K562 (cell line): Measurements from ENCODE around the gene IGF2R. TPM values are rescaled to one million over a fixed set of nuclear protein-coding genes. Genes with fewer than 3 reads are reported as not detected.

Source experiments
- ATF6 ChIP-seq: sonication (generic); formaldehyde crosslinking; IDR thresholded peaks from 2 replicates; pipeline ENCODE4 v1.4.0; 2020; ENCODE audit warnings: mild to moderate bottlenecking, missing genetic modification reagents
- CBX5 ChIP-seq: IDR thresholded peaks from 2 replicates; pipeline ENCODE4 v1.6.1; 2014; ENCODE audit warnings: low read depth, borderline replicate concordance
- FOXJ2 ChIP-seq: fragments of 200-800 bp; sonication (Bioruptor generic); IDR thresholded peaks from 2 replicates; pipeline ENCODE4 v1.6.1; 2016; ENCODE audit warnings: missing genetic modification characterization, missing compliant biosample characterization
- FOXM1 ChIP-seq, 2 experiments: fragments of 450-650 bp in 1 of 2; sonication (generic) in 1 of 2; formaldehyde crosslinking in 1 of 2; IDR thresholded peaks; 2 replicates each; pipeline versions ENCODE4 v1.6.1 to v1.9.0; 2017 to 2022; ENCODE audit warnings: low read depth in 2 of 2, mild to moderate bottlenecking in 2 of 2, missing genetic modification reagents in 1 of 2, moderate library complexity in 1 of 2
- GTF2A2 ChIP-seq: IDR thresholded peaks from 2 replicates; pipeline ENCODE4 v1.6.1; 2016; ENCODE audit warnings: mild to moderate bottlenecking, missing genetic modification characterization, missing compliant biosample characterization
- HDAC6 ChIP-seq: IDR thresholded peaks from 2 replicates; pipeline ENCODE4 v1.6.1; 2012; ENCODE audit warnings: low read depth, mild to moderate bottlenecking, control low read depth, inconsistent platforms, low read length, moderate library complexity
- MYC ChIP-seq, 2 experiments: fragments of 250-450 bp in 1 of 2; sonication (Bioruptor Pico) in 1 of 2; IDR thresholded peaks; 2 replicates each; pipeline versions ENCODE4 v1.5.1 to v1.6.1; 2012 to 2021; ENCODE audit warnings: low read depth in 2 of 2, borderline replicate concordance in 1 of 2, improper control_type of control experiment in 1 of 2, low read length in 1 of 2, mild to moderate bottlenecking in 1 of 2, moderate library complexity in 1 of 2
- ZBTB2 ChIP-seq: fragments of 450-650 bp; IDR thresholded peaks from 2 replicates; pipeline ENCODE4 v1.6.1; 2016; ENCODE audit warnings: antibody characterized with exemption
- ZNF263 ChIP-seq: sonication (generic); formaldehyde crosslinking; IDR thresholded peaks from 2 replicates; pipeline ENCODE4 v1.8.0; 2022; ENCODE audit warnings: mild to moderate bottlenecking, missing genetic modification reagents, borderline replicate concordance
- ZNF311 ChIP-seq: fragments of 250-450 bp; sonication (Bioruptor Pico); IDR thresholded peaks from 2 replicates; pipeline ENCODE4 v1.4.0; 2020; ENCODE audit warnings: mild to moderate bottlenecking, moderate library complexity
- ZNF318 ChIP-seq, 2 experiments: fragments of 450-650 bp; IDR thresholded peaks; 2 replicates each; pipeline ENCODE4 v1.6.1; 2016; ENCODE audit warnings: mild to moderate bottlenecking in 2 of 2, borderline replicate concordance in 1 of 2, low read depth in 1 of 2, moderate library complexity in 1 of 2
- ZNF584 ChIP-seq: fragments of 200-800 bp; sonication (Bioruptor generic); IDR thresholded peaks from 2 replicates; pipeline ENCODE4 v1.6.1; 2016; ENCODE audit warnings: low read depth, mild to moderate bottlenecking, missing genetic modification characterization, missing compliant biosample characterization
- ZNF707 ChIP-seq: fragments of 250-450 bp; sonication (Bioruptor Pico); conservative IDR thresholded peaks from 2 replicates; pipeline ENCODE4 v1.8.0; 2022; ENCODE audit warnings: inconsistent platforms, mild to moderate bottlenecking, moderate library complexity
- polyA plus RNA-seq, 8 experiments: library from polyadenylated mRNA; depleted of rRNA in 4 of 8; stranded (reverse) in 5 of 8; unstranded in 3 of 8; fragments of >200 nt; fragmentation: Nextera tagmentation in 2 of 8; fragmentation: Illumina TruSeq in 1 of 8; extraction: Ambion mirVana in 2 of 8; extraction: Trizol in 1 of 8; gene quantifications; 2 replicates each; pipeline versions ENCODE4 v1.2.1 to v1.2.3, GENCODE V29; 2011 to 2014; ENCODE audit warnings: inconsistent platforms in 1 of 8, missing spikeins in 1 of 8
- total RNA-seq, 7 experiments: library from RNA; depleted of rRNA in 6 of 7; stranded (reverse); fragments of >200 nt in 6 of 7; fragmentation: Illumina TruSeq in 2 of 7; extraction: Trizol in 2 of 7; gene quantifications; 2 replicates each; pipeline versions ENCODE4 v1.2.1 to v1.2.3, GENCODE V29; 2011 to 2021; ENCODE audit warnings: low replicate concordance in 1 of 7

Gene IGF2R
- total and polyA plus RNA-seq, 9 of the 15 experiments (the other 6 are each of a cell fraction or from before 2014, with no cell fraction given): 3.5 to 92.3 (median 34.5) TPM

- peak; percentile 85; the same call in 1 of the 2 replicates for TF ChIP-seq ZNF311 (CRISPR knock-in tag)
- TF ChIP-seq ATF6: no peak
- TF ChIP-seq HDAC6: no peak
- no peak for TF ChIP-seq ZBTB2
- TF ChIP-seq GTF2A2 (tag): no peak
- no peak for TF ChIP-seq CBX5
- TF ChIP-seq ZNF263 (CRISPR knock-in tag): no peak
- no peak; the same call in 1 of the 2 replicates for TF ChIP-seq FOXJ2
- TF ChIP-seq ZNF584: no peak; the same call in 1 of the 2 replicates
- peak; percentile 73 for TF ChIP-seq MYC (IDR thresholded peaks at IDR 0.05; ENCODE audit: low read depth, low read length)
- no peak for TF ChIP-seq MYC (CRISPR knock-in tag; IDR thresholded peaks at IDR 0.05; ENCODE audit: borderline replicate concordance, low read depth)
- TF ChIP-seq ZNF318 (IDR thresholded peaks at IDR 0.05; ENCODE audit: borderline replicate concordance in 1 of 2, low read depth in 1 of 2): peak in 1 of 2 experiments; percentile 25; a peak in 1 of 4 replicates
- TF ChIP-seq ZNF707: no peak
- TF ChIP-seq FOXM1 (IDR thresholded peaks at IDR 0.05; ENCODE audit: low read depth): peak; percentile 98
- 0 out of 2 replicates have a peak, but pooled peaks have one; percentile 17 for TF ChIP-seq FOXM1 (CRISPR knock-in tag; IDR thresholded peaks at IDR 0.05; ENCODE audit: low read depth)
Measured at GRCh38 chr6:160101277-160102205, 132.7 kb downstream of the IGF2R start (continued).
